ENCODE results near the gene SGK1.

Gene SGK1

GRCh38 chr6:134138226-134138975 lies 179.5 kb downstream of the SGK1 start:
- peak; percentile 42 to 74 for DNase-seq (ENCODE audit: low read depth in 2 of 2)
- TF ChIP-seq CTCF (IDR thresholded peaks at IDR 0.05; ENCODE audit: low read depth, low read length) = no peak
- H3K4me3 ChIP-seq (replicated peaks in 1 of 2; ENCODE audit: low read depth in 2 of 2, low read length in 2 of 2) = no peak overlapping the region

- no peak for DNase-seq (ENCODE audit: low read depth in 2 of 2)
- no peak overlapping the region for H3K4me3 ChIP-seq (replicated peaks in 1 of 2; ENCODE audit: low read depth in 2 of 2, low read length in 2 of 2)
- no peak for TF ChIP-seq CTCF (IDR thresholded peaks at IDR 0.05; ENCODE audit: low read depth, low read length)
These were observed 183.3 kb downstream of the SGK1 start for GRCh38 chr6:134134654-134135053.

- TF ChIP-seq CTCF (IDR thresholded peaks at IDR 0.05; ENCODE audit: low read depth, low read length) = no peak
- peak in 1 of 2 donors; percentile 17 for DNase-seq (ENCODE audit: low read depth in 2 of 2)
- no peak overlapping the region for H3K4me3 ChIP-seq (replicated peaks in 1 of 2; ENCODE audit: low read depth in 2 of 2, low read length in 2 of 2)
These were observed 185.3 kb downstream of the SGK1 start for GRCh38 chr6:134132494-134133141.

- TF ChIP-seq CTCF (IDR thresholded peaks at IDR 0.05; ENCODE audit: low read depth, low read length) = no peak
- H3K4me3 ChIP-seq (replicated peaks in 1 of 2; ENCODE audit: low read depth in 2 of 2, low read length in 2 of 2) = no peak overlapping the region
- DNase-seq (ENCODE audit: low read depth in 2 of 2) = no peak
These were observed 186.3 kb downstream of the SGK1 start for GRCh38 chr6:134131530-134132139.

GRCh38 chr6:134128146-134128545 lies 189.8 kb downstream of the SGK1 start:
- no peak for TF ChIP-seq CTCF (IDR thresholded peaks at IDR 0.05; ENCODE audit: low read depth, low read length)
- no peak for DNase-seq (ENCODE audit: low read depth in 2 of 2)
- no peak overlapping the region for H3K4me3 ChIP-seq (replicated peaks in 1 of 2; ENCODE audit: low read depth in 2 of 2, low read length in 2 of 2)

- TF ChIP-seq CTCF (IDR thresholded peaks at IDR 0.05; ENCODE audit: low read depth, low read length) = peak; percentile 57
- DNase-seq (ENCODE audit: low read depth in 2 of 2) = peak; percentile 74 to 90
- H3K4me3 ChIP-seq (replicated peaks in 1 of 2; ENCODE audit: low read depth in 2 of 2, low read length in 2 of 2) = no peak overlapping the region
These were observed 194.2 kb downstream of the SGK1 start for GRCh38 chr6:134123666-134124208.

All from cardiac fibroblast (primary cell).